DMS53 treated with DMSO at 0.1 percent for 48 hours (cell line): Measurements from ENCODE around the gene GPR32.
"Not testable (repeated sequence)": the region's sequence is repeated elsewhere in the genome, so short reads cannot be mapped to it uniquely, and the experiment has no call there.

Source experiments
- DNase-seq: peaks from one replicate; lab custom pipeline; 2025; ENCODE audit not compliant: unreplicated experiment; lab: John Stamatoyannopoulos, UW

Gene GPR32

DNA sequence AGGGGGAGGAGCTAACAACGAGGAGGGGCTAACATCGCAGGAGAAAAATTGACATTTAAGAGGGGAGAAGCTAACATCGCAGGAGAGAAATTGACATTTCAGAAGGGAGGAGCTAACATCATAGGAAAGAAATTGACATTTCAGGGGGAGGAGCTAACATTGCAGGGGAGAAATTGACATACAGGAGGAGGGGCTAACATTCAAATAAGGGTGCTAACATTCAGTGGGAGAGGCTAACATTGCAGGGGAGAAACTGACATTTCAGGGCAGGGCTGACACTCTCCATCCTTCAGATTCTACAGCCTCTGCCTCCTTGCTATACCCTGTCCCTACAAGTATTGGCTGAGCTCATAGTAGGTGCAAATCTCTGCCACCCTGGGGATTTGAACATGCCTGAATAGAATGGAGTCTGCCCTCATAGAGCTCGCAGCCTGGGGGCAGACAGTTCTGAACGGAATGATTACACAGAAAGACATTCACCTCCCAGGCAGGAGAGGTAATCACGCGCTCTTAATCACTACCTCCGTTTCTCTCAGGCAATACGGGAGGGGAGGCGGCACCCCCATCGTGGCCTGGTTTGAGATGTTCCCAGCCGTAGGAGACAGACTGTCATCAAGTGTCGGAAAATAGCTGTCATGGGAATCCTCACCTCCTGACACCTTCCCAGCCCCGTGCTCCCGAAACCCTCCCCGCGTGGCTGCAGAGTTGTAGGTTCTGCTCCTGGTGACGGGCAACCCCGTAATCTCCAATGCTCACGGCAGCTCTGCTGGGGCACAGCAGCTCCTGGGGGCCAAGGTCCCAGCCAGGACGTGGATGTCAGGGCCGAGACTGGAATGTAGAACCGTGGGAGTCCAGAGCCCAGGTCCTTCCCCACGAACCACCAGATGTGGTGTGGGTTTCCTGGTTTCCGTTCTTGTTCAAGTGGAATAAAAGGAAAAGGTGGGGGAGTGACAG, 9.5 kb downstream of the GPR32 start:
- no peak for DNase-seq

DNA sequence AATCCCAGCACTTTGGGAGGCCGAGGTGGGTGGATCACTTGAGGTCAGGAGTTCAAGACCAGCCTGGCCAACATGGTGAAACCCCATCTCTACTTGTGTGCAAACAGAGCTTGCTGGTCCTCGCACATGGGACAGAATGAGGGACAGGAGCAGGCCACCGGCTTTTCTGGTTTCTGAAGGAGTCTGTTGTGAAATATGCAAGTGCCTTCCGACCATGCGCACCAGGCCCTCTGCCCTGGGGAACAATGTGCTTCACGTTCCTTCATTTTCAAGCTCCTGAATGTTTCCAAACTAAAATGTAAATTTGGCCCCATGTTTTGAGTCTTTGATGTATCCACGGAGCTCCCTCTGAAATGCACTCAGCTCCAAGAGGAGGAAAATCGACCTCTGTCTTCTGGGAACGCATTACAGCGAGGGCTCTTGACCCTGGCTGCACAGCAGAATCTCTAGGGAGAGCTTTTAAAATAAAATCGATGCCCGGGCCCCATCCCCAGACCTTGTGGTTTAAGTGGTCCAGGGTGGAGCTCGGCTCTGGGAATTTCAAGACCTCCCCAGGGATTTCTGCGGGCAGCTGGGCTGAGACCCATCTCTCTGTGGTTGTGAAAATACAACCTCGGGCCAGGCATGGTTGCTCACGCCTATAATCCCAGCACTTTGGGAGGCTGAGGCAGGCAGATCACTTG, 10.6 kb downstream of the GPR32 start:
- no peak for DNase-seq

DNA sequence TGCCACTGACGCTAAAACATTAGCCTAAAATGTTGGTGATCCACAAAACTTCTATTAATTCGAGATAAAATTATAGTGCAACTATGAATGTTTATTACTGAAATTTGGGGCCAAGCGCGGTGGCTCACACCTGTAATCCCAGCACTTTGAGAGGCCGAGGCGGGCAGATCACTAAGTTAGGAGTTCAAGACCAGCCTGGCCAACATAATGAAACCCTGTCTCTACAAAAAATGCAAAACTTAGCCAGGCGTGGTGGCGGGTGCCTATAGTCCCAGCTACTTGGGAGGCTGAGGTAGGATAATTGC, 13.5 kb downstream of the GPR32 start:
- DNase-seq, result not testable (repeated sequence)

DNA sequence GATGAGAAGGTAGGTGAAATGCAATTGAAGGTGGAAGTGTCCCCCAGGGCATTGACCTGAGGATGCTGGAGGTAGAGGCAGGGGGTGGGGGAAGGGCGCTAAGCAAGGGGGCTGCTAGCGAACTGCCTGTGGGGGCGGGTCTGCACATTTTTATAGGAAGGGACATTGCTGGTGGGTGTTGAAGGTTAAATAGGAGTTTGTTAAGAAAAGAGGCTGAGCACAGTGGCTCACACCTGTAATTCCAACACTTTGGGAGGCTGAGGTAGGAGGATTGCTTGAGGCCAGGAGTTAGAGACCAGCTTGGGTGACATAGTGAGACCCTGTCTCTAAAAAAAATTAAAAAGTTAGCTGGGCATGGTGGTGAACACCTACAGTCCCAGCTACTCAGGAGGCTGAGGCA, 14.4 kb downstream of the GPR32 start:
- DNase-seq, result no peak

- no peak for DNase-seq
Observed at GRCh38 chr19:50785329-50785728, 15.1 kb downstream of the GPR32 start.

GRCh38 chr19:50790396-50790795, 20.1 kb downstream of the GPR32 start, which contains the start of gene ACP4:
Gene ACP4, plus strand, starts transcription at chr19:50790415. Its CDS starts 0 bp downstream, at chr19:50790415.
- DNase-seq, result no peak

DNA sequence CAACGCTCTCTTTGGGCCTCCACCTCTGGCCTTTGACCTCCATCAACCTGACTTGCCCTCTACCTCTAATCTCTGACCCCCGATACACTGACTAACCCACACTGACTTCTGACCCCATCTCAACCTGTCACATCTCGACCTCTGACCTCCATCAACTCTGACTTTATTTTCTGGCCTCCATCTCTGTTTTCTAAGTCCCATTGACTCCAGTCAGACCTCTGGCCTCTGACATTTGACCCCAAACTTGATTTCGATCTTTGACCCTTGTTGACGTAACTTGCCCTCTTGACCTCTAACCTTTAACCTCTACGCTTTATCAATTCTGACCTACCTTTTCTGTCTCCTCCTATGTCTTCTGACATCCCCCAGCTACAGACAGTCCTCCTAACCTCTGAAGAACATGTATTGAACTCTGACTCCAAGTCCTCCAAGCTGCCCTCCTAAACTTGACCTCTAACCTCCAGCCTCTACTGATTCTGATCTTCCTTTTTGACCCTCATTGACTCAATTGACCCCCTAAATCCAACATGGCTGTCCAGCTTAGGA, 20.7 kb downstream of the GPR32 start:
- DNase-seq, result no peak

DNA sequence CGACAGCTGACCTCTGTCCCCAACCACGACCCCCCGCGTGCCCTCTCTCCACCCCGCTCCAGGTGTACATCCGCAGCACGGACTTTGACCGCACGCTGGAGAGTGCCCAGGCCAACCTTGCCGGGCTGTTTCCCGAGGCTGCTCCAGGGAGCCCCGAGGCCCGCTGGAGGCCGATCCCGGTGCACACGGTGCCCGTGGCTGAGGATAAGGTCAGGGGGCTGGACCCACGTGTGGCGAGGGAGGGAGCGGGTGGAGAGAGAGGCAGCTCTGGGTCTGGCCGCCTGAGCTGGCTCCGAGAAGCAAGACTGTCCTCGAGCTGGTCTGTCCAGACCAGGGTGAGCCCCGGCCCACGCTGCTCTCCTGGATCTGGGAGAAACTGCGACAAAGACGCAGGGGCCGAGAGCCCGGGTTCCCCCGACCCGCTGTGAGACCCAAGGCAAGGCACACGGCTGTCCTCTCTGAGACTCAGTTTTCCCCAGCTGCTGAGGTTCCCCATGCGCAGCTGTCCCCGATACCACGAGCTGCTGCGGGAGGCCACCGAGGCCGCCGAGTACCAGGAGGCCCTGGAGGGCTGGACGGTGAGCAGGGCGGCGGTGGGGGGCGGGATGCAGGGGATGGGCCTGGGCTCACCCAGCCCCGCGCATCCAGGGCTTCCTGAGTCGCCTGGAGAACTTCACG, 21.5 kb downstream of the GPR32 start:
- DNase-seq, result no peak

GRCh38 chr19:50792272-50793250, 22.3 kb downstream of the GPR32 start:
- no peak for DNase-seq

- no peak for DNase-seq
Observed at GRCh38 chr19:50793558-50794065, 23.3 kb downstream of the GPR32 start.

DNA sequence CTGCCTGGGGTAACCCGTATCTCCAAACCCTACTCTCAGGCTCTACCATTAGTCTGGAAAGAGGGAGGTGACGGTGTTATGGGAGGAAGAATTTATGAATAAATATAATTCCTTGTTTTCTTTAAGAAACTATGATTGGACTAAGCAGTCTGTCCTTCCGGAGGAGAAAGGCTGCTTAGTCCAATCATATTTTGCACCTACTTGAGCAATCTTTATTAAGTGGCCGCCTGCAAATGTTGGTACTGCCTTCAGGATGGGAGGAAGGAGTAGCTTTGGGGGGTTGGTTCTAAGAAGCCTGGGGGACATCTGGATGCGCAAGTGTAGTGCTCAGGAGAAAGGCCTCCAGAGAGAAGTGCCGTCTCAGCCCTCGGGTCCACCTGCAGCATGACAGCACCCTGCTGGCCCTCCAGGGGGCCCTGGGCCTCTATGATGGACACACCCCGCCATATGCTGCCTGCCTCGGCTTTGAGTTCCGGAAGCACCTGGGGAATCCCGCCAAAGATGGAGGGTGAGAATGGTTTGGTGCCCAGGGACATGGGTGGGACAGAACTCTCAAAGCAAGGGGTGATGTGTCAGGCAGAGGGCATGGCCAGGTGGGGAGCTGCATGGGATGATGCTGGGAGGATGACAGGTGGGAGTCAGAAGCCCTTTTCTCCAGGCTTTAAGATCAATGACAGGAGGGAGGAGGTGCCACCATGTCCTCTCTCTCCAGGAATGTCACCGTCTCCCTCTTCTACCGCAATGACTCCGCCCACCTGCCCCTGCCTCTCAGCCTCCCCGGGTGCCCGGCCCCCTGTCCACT, 24.0 kb downstream of the GPR32 start:
- DNase-seq, result peak; percentile 27

GRCh38 chr19:50794876-50795663, 24.8 kb downstream of the GPR32 start:
- no peak for DNase-seq

- DNase-seq, result no peak
Observed at GRCh38 chr19:50795664-50796073, 25.4 kb downstream of the GPR32 start.

GRCh38 chr19:50796128-50796633, 25.9 kb downstream of the GPR32 start:
- DNase-seq, result no peak

GRCh38 chr19:50796634-50797428, 26.6 kb downstream of the GPR32 start:
- no peak for DNase-seq

- DNase-seq, result no peak
Observed at GRCh38 chr19:50797429-50797780, 27.1 kb downstream of the GPR32 start.
